ENCODE data around the gene USP35.

DNA sequence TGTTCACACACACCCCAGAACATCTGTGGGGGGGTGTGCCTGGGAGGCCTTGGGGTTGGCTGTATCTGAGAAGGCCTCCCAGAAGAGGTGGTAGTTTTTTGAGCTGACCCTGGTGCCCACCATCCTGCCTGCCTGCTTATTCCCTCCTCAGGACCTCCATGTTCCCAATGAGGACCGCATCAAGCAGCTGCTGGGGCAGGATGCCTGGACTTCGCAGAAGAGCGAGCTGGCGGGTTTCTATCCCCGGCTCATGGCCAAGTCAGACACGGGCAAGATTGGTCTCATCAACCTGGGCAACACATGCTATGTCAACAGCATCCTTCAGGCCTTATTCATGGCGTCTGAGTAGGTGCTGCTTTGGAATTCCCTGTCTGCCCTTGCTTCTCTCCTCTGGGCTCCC lies 17.0 kb downstream of the USP35 start:
- TF ChIP-seq, protein P1, sequence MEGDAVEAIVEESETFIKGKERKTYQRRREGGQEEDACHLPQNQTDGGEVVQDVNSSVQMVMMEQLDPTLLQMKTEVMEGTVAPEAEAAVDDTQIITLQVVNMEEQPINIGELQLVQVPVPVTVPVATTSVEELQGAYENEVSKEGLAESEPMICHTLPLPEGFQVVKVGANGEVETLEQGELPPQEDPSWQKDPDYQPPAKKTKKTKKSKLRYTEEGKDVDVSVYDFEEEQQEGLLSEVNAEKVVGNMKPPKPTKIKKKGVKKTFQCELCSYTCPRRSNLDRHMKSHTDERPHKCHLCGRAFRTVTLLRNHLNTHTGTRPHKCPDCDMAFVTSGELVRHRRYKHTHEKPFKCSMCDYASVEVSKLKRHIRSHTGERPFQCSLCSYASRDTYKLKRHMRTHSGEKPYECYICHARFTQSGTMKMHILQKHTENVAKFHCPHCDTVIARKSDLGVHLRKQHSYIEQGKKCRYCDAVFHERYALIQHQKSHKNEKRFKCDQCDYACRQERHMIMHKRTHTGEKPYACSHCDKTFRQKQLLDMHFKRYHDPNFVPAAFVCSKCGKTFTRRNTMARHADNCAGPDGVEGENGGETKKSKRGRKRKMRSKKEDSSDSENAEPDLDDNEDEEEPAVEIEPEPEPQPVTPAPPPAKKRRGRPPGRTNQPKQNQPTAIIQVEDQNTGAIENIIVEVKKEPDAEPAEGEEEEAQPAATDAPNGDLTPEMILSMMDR (IDR thresholded peaks at IDR 0.05), result no peak
- TF ChIP-seq POLR2A (IDR thresholded peaks at IDR 0.05), result no peak
